Stimulated activated CD4-positive, alpha-beta T cell treated with anti-CD3 and anti-CD28 coated beads, TNF-alpha, amount 100 ng/mL, for 1 hour (primary cell): ENCODE results near the gene WDFY1.
"Not testable (repeated sequence)": the region's sequence is repeated elsewhere in the genome, so short reads cannot be mapped to it uniquely, and the experiment has no call there.

Source experiments
- DNase-seq, 3 donors: peaks; one replicate each; pipeline ENCODE4 v3.0.0-alpha.2; 2020; ENCODE audit warnings: low read depth in 3 of 3, low spot score in 1 of 3

WDFY1 gene

DNA sequence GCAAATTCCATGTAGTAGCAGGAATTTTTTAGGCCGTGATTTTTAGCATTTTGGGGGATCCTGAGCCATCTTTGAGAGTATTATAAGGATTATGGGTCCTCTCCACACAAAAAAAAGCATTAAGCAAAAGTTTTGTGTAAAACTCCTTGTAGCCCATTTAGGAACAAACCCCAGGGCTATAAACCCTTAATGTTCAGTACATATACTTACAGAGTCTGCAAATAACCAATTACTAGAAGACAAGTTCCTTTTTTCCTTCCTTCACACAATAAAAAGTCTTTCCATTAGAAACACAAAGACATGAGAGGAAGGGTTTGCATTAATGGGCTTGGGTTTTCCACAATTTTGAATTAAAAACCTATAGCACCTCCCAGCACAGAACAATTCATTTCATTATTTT is 44.6 kb downstream of the WDFY1 start:
- DNase-seq: no peak

DNA sequence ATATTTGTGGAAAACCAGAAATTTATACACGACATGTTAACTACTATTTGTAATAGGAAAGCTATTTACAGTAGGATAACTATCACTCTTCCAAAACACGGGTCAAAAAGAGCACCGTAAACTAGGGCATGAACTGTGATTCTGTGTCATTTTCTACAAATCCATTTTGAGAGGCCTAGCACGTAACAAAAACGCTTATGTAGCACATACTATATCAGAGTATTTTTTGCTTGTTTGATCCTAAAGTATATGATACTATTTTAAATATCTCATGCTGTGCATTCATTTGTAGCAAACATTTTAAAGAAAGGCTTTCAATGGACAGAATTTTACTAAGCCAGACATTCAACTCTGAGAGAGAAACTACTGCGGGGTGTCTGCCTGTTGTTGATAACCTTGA is 45.1 kb downstream of the WDFY1 start:
- no peak for DNase-seq

DNA sequence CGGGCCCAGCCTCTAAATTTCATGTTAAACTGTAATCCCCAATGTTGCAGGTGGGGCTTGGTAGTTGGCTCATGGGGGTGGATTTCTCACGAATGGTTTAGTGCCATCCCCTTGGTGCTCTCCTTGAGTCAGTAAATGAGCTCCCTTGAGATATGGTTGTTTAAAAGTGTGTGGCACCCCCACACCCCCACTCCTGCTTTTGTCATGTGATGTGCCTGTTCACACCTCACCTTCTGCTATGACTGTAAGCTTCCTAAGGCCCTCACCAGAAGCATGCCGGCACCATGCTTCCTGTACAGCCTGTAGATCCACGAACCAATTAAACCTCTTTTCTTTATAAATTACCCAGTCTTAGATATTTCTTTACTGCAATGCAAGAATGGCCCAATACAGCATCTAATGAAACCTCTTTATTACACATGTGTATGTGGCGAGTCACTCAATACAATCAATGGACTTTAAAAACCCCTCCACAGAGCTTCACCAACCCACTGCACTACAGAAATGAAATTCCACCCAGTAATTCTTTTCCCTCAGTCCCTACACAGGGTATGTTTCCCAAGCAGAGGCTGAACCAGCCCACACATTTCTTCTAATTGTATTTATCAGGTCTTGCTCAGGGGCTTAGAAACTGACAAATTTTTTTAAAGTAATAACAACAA is 47.3 kb downstream of the WDFY1 start:
- no peak for DNase-seq

DNA sequence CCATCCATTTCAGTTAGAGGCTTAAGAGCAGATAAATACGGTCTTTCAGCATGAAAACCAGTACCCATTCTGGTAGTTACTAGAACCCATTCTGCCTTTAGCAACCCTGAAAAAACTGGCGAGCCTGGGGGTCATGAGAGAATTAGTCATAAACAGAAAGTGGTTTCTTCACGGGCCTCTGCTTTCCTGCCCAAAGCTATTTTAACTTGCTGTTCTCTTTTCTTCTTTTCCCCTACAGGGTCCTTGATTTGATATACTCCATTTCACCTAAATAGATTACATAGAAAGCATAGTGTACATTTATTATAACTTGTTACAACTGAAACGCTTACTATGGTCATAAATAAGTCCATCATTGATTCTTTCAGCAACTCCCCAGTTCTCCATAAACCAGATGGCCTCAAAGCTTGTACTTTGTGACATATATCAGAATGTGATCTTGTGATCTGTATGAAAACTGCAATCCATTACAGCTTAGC is 48.3 kb downstream of the WDFY1 start:
- DNase-seq: no peak

DNA sequence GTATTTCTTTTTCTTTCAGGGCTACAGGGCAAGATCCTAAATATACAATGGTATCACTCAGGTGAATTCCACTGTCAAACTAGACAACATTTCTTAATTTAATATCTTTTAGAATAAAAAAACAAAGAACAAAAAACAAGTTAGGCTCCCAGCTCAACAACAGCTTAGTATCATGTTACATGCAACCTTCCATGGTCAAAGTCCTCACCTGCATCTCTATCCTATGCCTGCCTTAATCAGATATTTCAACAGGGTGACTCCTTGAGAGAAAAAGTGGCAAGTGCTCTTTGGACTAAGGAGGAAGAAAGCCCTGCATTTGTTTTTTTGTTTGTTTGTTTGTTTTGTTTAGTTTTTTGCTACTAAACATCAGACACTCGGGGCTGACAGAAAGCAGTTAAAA is 50.2 kb downstream of the WDFY1 start:
- DNase-seq: no peak

DNA sequence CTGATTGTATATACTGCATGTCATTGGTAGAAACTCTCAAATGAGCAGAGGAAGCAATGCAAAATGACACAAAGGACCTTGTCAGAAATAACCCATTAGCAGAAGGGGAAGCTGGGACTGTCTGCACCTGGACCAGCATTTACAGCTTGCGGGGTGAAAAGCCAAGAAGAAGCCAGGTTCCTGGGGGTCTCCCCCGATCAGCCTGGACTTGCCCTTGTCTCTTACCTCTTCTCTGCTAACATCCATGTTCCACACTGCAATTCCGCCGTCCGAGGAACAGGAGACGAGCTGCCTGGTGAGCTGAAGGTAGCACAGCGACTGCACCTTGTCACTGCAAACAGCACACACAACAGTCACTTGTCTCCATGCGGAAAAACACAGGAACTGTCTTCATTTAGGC is 51.1 kb downstream of the WDFY1 start:
- no peak for DNase-seq

DNA sequence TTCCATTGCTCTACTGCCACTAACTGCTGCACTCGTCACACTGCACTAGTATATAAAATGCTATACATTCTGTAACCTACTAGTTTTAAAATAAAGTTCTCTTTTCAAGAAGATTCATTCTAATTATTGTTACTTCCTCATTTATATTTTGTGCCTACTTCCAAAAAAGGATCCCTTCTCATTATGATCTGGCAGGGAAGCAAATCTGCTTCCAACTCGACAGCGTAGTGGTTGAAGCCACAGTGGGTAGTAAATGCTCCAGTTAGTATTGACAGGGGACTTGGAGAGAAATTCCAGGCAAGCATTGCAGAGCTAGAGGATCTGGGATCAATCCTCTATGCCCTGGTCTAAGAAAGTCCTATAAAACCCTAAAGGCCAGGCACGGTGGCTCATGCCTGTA is 54.4 kb downstream of the WDFY1 start:
- no peak for DNase-seq

DNA sequence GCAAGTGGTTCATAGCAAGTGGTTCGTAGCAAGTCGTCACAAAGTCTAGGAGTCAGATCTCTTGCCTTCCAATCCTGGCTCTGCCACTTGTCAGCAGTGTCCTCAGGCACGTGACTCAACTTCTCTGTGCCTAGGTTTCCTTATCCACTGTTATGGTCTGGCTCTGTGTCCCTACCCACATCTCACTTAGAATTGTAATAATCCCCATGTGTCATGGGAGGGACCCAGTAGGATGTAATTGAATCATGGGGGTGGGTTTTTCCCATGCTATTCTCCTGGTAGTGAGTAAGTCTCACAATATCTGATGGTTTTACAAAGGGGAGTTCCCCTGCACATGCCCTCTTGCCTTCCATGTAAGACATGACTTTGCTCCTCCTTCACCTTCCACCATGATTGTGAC is 55.9 kb downstream of the WDFY1 start:
- no peak for DNase-seq

DNA sequence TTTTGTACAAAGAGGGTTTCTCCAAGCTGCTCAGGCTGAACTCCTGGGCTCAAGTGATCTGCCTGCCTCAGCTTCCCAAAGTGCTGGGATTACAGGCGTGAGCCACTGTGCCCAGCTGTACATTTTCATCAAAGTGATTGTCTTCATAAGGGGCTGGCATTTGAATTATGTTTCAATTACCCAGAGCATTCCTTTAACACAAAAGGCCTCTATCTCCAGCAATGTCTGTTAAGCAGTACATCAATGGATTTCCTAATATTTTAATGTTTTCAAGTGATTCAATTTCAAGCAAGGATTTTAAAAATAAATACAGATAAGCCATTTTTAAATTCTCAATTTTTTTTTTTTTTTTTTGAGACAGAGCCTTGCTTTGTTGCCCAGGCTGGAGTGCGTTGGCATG is 56.9 kb downstream of the WDFY1 start:
- no peak for DNase-seq

DNA sequence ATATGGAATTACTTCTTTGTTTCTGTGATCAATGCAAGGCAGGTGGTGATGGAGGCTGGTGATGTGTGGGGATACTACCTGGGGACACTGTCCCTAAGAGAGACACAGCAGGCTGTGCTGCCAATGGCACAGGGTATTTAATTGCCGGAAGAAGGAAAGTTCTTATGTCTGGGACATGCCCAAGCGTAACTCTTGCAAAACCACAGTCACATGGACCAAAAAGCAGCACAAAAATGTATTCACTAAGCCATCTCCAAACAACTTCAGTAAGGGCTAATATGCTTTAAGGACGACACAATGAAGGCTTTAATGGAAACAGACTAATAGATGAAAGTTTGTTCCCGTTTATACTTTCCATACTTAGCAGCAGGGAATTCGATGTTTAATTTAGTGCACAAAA is 58.0 kb downstream of the WDFY1 start:
- DNase-seq: no peak

DNA sequence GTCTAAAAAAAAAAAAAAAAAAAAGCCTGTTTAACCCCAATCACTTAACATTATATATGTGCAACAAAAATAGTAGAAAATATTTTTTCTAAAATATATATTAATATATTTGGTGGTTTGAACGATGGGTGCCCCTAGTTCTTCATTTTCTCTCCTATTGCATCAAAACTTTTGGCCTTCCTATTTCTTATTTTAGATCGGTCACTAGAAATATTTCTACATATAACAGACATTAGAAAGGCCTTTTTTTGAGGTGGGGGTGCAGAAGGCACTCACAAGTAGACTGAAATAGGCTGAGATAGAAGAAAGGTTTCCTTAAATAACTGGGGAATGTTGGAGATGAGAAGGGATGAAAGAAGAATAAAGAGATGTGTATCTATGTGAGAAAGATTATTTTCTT is 58.4 kb downstream of the WDFY1 start:
- no peak for DNase-seq

DNA sequence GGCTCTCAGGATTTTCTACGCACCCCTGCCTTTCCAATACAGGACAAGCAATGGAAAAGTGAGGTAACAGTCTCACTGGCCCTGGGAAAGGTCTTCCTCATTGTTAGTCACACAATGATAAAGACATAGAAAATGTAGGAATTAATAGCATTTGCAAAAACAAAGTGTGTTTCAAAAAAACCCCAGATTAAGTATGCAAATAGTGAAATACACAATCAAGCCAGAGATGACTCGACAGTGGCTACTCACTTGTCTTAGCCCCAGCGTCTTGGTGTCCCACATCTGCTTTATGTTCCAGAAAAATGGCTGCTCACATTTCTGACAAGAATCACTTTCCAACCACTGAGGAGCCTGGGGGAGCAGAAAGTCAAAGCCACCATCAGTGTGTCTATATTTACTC is 60.7 kb downstream of the WDFY1 start:
- no peak for DNase-seq

DNA sequence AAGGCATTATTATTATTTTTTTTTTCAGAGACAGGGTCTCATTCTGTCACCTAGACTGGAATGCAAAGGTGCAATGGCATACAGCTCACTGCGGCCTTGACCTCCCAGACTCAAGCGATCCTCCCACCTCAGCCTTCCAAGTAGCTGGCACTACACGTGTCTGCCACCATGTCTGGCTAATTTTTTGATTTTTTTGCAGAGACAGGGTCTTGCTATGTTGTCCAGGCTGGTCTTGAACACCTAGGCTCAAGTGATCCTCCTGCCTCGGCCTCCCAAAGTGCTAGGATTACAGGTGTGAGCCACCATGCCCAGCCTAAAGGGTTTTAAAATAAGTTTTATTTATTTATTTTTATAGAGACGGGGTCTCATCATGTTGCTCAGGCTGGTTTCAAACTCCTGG is 62.4 kb downstream of the WDFY1 start:
- no peak for DNase-seq

DNA sequence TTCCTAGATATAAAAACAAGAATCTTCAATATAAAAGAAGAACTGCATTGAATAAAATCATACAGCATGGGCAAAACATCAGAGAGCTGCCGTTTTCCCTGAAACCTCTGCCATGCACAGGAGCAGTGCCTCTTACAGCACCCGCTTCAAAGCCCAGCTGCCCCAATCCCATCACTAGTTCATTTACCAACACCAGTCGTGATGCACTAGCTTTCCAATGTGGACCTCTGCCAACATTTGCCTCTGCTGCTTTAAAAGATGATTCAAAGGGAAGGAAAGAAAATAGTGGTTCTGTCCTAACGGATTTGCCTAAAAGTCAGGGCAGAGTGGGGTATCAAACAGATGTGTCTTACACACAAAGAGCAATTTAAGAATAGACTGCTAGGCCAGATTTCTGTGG is 64.3 kb downstream of the WDFY1 start:
- no peak for DNase-seq

DNA sequence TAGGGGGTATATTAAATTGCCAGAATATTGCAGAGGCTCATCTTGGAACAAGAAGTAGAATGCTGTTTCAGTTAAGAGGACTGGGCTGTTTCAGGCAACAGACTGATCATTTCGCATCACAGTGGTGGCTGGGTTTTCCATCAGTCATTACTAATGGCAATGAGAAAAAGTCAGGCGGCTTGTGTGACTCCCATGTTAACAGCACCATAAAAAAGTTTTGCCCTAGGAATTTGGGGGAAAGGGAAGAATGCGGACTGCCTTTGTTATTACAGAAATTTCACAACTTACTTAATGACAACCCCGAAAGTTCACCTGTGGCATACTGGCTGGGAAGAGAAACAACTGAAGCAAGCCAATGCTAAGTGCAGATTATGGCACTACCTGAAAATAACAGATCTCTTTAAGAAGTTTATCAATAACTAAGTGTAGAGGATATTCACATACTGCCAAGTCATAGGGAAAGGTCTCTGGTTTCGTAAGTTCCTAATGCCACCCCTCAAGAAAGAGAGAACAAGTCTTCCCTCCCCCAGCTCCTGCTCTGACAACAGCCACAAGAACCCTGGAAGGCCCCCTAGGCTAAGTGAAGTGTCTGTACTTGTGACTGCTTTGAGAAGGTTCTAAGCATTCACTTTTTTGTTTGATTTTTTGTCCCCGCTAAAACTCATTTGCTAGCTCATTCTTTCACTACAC is 67.3 kb downstream of the WDFY1 start:
- no peak for DNase-seq

DNA sequence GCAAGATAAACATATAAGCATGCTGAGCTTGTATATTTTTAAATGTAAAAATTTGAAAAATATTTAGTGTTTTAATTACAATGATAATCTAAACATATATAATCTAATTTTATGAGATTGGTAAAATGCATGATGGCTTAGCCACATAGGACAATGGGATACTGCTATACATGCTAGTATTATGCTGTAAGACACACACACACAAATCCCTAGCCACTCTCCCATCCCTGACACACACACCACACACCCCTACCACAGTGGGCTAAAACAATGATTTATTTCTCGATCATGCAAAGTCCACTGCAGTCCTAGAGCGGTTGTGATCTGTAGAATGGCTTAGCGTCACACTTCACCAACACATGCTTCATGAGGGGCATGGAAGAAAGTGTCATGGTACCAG is 71.5 kb downstream of the WDFY1 start:
- no peak for DNase-seq

DNA sequence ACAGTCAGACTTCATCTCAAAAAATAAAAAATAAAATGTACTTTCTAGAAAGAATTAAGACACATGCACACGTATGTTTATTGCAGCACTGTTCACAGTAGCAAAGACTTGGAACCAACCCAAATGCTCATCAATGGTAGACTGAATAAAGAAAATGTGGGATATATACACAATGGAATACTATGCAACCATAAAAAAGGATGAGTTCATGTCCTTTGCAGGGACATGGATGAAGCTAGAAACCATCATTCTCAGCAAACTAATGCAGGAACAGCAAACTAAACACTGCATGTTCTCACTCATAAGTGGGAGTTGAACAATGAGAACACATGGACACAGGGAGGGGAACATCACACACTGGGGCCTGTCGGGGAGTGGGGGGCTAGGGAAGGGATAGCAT is 72.4 kb downstream of the WDFY1 start:
- not testable (repeated sequence) for DNase-seq

DNA sequence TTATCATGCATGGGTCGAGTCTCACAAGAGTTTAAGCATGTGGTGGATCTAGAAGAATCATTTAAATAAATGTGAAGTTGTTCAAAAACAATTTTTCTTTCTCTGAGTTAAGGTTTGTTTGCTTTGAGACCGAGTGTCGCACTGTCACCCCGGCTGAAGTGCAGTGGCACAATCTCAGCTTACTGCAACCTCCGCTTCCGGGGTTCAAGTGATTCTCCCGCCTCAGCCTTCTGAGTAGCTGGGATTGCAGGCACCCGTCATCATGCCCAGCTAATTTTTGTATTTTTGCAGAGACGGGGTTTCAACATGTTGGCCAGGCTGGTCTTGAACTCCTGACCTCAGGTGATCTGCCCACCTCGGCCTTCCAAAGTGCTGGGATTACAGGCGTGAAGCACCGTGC is 73.5 kb downstream of the WDFY1 start:
- DNase-seq: not testable (repeated sequence)

DNA sequence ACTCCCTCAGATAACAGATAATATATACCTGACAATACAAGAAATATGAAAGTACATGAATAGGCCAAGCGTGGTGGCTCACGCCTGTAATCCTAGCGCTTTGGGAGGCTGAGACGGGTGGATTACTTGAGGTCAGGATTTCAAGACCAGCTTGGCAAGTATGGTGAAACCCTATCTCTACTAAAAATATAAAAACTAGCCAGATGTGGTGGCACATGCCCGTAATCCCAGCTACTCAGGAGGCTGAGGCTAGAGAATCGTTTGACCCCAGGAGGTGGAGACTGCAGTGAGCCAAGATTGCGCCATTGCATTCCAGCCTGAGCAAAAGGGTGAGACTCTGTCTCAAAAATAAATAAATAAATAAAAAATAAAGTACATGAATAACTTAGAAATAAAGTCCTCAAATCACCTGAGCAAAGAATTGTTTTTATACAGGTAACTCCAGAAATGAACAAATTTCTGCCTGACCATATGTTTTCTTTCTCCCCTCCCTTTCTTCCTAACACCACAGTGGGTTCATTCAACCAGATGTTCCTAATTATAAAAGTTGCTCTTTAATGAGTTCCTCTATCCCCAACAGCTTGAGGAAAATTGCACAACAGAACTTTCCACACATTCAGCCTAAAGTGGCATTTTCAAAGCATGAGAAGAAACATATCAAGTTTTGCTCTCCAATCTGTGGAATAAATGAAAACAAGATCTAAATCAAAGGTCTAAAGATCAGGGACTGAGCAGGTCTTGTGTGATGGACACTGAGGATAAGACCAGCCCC is 74.1 kb downstream of the WDFY1 start:
- no peak for DNase-seq

DNA sequence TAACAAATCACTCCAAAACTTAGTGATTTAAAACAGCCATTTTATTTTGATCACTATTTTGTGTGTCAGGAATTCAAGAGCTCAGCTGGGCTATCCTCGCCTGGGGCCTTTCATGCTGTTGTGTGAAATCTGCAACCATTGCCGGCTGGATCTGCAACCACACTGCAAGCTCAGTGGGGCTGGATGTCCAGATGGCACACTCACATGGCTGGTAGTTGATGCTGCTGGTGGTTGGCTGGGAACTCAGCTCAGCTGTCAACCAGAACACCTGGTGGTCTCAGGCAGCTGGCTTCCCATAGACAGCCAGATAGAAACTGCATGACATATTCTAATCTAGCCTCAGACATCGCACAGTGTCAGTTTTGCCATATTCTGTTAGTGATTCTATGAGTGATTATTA is 77.1 kb downstream of the WDFY1 start:
- no peak for DNase-seq

DNA sequence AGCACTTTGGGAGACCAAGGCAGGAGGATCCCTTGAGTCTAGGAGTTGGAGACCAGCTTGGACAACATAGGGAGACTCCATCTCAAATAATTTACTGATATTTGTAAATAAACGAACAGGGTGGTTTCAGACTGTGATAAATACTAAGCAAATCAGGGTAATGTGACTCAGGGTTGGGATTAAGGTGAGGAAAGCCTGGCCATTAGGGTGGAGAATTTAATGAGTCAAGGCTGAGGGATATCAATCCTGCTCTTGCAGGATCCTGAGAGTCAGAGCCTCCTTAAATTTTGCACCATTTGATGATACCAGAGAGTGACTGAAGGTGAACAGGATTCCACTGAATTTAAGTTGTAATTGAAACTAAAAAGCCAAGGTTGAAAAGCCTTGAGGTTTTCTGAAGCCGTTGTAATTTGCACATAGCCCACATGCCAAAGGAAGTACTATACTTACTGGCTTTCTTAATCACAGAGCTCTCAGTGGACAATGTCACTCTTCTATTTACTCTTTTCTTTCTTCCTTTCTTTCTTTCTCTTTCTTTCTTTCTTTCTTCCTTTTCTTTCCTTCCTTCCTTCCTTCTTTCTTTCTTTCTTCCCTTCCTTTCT is 79.1 kb downstream of the WDFY1 start:
- DNase-seq: no peak

DNA sequence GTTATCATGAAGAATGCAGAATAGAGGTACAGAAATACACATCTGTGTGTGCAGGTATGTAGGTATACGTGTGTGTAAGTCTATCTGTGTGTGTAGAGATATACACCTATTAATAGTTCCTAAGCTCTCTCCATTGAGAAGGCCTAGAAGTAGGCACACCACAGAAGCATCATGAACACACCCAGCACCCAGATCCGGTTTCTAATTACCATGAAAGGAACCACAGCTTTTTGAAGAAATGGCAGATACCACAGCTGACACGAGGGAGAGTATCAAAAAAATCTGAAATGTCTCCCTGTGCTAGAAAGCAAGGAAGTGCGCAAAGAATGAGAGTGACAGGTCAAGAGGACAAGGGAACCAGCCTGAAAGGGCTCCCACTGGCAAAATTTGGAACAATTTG is 80.0 kb downstream of the WDFY1 start:
- no peak for DNase-seq
